HG03457 (cell line): ENCODE data around the gene GBP2.
A peak's percentile ranks its signal among the peaks of the same experiment; 100 is the strongest.
"Not testable (repeated sequence)": the region's sequence is repeated elsewhere in the genome, so short reads cannot be mapped to it uniquely, and the experiment has no call there.

ENCODE experiments used
- ATAC-seq: cut with Tn5 transposase; IDR thresholded peaks from one replicate; pipeline ENCODE4 v1.9.1; 2021; ENCODE audit warnings: moderate number of reproducible peaks; ENCODE audit not compliant: unreplicated experiment

GBP2 gene

GRCh38 chr1:89125913-89126580, at the start of gene GBP2:
Gene GBP2 (minus strand): TSS chr1:89126114. CDS start chr1:89121966, 4,148 bp downstream.
- peak; percentile 56 for ATAC-seq

- ATAC-seq = no peak
Measured at GRCh38 chr1:89174491-89174890, 48.6 kb upstream of the GBP2 start.

GRCh38 chr1:89172468-89173143, 46.7 kb upstream of the GBP2 start:
- no peak for ATAC-seq

GRCh38 chr1:89171067-89171438, 45.1 kb upstream of the GBP2 start:
- ATAC-seq = no peak

- ATAC-seq = no peak
Measured at GRCh38 chr1:89170170-89171066, 44.5 kb upstream of the GBP2 start.

- ATAC-seq = no peak
Measured at GRCh38 chr1:89169166-89169565, 43.3 kb upstream of the GBP2 start.

GRCh38 chr1:89167590-89168230, 41.8 kb upstream of the GBP2 start:
- no peak for ATAC-seq

GRCh38 chr1:89166705-89167104, 40.8 kb upstream of the GBP2 start:
- ATAC-seq = no peak

GRCh38 chr1:89165811-89166210, 39.9 kb upstream of the GBP2 start:
- ATAC-seq = no peak

- ATAC-seq = no peak
Measured at GRCh38 chr1:89151047-89151446, 25.1 kb upstream of the GBP2 start.

GRCh38 chr1:89149976-89150375, 24.1 kb upstream of the GBP2 start:
- ATAC-seq = no peak

- no peak for ATAC-seq
Measured at GRCh38 chr1:89149229-89149628, 23.3 kb upstream of the GBP2 start.

GRCh38 chr1:89147678-89148658, 22.1 kb upstream of the GBP2 start:
- ATAC-seq = no peak

- ATAC-seq = no peak
Measured at GRCh38 chr1:89146721-89147120, 20.8 kb upstream of the GBP2 start.

- ATAC-seq = no peak
Measured at GRCh38 chr1:89143484-89143883, 17.6 kb upstream of the GBP2 start.

- no peak for ATAC-seq
Measured at GRCh38 chr1:89142160-89142559, 16.2 kb upstream of the GBP2 start.

- no peak for ATAC-seq
Measured at GRCh38 chr1:89133747-89134146, 7.8 kb upstream of the GBP2 start.

GRCh38 chr1:89130716-89131115, 4.8 kb upstream of the GBP2 start:
- ATAC-seq = no peak

- no peak for ATAC-seq
Measured at GRCh38 chr1:89129911-89130310, 4.0 kb upstream of the GBP2 start.

- ATAC-seq = not testable (repeated sequence)
Measured at GRCh38 chr1:89128003-89128458, 2.1 kb upstream of the GBP2 start.
